Brain microvascular endothelial cell (primary cell): ENCODE results near the gene GPR183.

ENCODE experiments used
- DNase-seq: peaks from one replicate; pipeline ENCODE4 v3.0.0-alpha.2; 2020
- H3K27ac ChIP-seq: fragments of 250-450 bp; sonication (Bioruptor Pico); 2 replicates; pipeline ENCODE4 v1.5.1; 2020; ENCODE audit warnings: mild to moderate bottlenecking, moderate library complexity
- H3K27me3 ChIP-seq: fragments of 250-450 bp; sonication (Bioruptor Pico); replicated peaks from 2 replicates; pipeline ENCODE4 v1.5.1; 2020; ENCODE audit warnings: mild to moderate bottlenecking
- H3K36me3 ChIP-seq: fragments of 250-450 bp; sonication (Bioruptor Pico); replicated peaks from 2 replicates; pipeline ENCODE4 v1.5.1; 2020; ENCODE audit warnings: mild to moderate bottlenecking
- H3K4me3 ChIP-seq: 2 replicates; pipeline ENCODE4 v1.5.1; 2011; ENCODE audit warnings: low read depth, mild to moderate bottlenecking, control low read depth, low read length, moderate library complexity
- CTCF ChIP-seq: IDR thresholded peaks from 2 replicates; pipeline ENCODE4 v1.5.1; 2011; ENCODE audit warnings: low read depth, mild to moderate bottlenecking, moderate library complexity, low read length, control low read depth, inconsistent platforms; ENCODE audit errors: missing control alignments
- in situ Hi-C: cut with HindIII; loops from 2 replicates; pipeline ENCODE4 v1.10.0; 2017; ENCODE audit warnings: low sequenced_read_pairs, low pct_ligation_motif_present

Gene GPR183

GRCh38 chr13:99329477-99329876, 22.3 kb upstream of the GPR183 start:
- in situ Hi-C loops, result no loop called here
- no peak overlapping the region for H3K4me3 ChIP-seq
- TF ChIP-seq CTCF, result no peak
- H3K27me3 ChIP-seq, result no peaks in the 10 kb centered on the region
- H3K27ac ChIP-seq, result no peak overlapping the region
- no peaks in the 10 kb centered on the region for H3K36me3 ChIP-seq
- no peak for DNase-seq

- Histone ChIP-seq H3K27me3 (no peaks in the 10 kb centered on the region), H3K36me3 (no peaks in the 10 kb centered on the region), H3K27ac (no peak overlapping the region), H3K4me3 (no peak overlapping the region)
- DNase-seq, result no peak
- in situ Hi-C loops, result no loop called here
- no peak for TF ChIP-seq CTCF
Measured at GRCh38 chr13:99327761-99328160, 20.6 kb upstream of the GPR183 start.

- Histone ChIP-seq H3K36me3 (no peaks in the 10 kb centered on the region), H3K27me3 (no peaks in the 10 kb centered on the region), H3K27ac (no peak overlapping the region), H3K4me3 (no peak overlapping the region)
- in situ Hi-C loops, result no loop called here
- no peak for DNase-seq
- TF ChIP-seq CTCF, result no peak
Measured at GRCh38 chr13:99327126-99327525, 19.9 kb upstream of the GPR183 start.

GRCh38 chr13:99326012-99326411, 18.8 kb upstream of the GPR183 start:
- TF ChIP-seq CTCF, result no peak
- Histone ChIP-seq H3K27me3 (no peaks in the 10 kb centered on the region), H3K4me3 (no peak overlapping the region), H3K36me3 (no peaks in the 10 kb centered on the region), H3K27ac (no peak overlapping the region)
- in situ Hi-C loops, result no loop called here
- no peak for DNase-seq

- H3K36me3 ChIP-seq, result no peaks in the 10 kb centered on the region
- in situ Hi-C loops, result no loop called here
- TF ChIP-seq CTCF, result no peak
- no peak overlapping the region for H3K4me3 ChIP-seq
- H3K27ac ChIP-seq, result no peak overlapping the region
- no peak for DNase-seq
- no peaks in the 10 kb centered on the region for H3K27me3 ChIP-seq
Measured at GRCh38 chr13:99323488-99323887, 16.3 kb upstream of the GPR183 start.

GRCh38 chr13:99322297-99323103, 15.3 kb upstream of the GPR183 start:
- Histone ChIP-seq H3K36me3 (no peaks in the 10 kb centered on the region), H3K27me3 (no peaks in the 10 kb centered on the region), H3K27ac (peak overlapping the region; percentile 83), H3K4me3 (no peak overlapping the region)
- DNase-seq, result peak; percentile 77
- in situ Hi-C loops, result no loop called here
- no peak for TF ChIP-seq CTCF
